Measurements from ENCODE around the gene DNLZ.

DNLZ gene

DNA sequence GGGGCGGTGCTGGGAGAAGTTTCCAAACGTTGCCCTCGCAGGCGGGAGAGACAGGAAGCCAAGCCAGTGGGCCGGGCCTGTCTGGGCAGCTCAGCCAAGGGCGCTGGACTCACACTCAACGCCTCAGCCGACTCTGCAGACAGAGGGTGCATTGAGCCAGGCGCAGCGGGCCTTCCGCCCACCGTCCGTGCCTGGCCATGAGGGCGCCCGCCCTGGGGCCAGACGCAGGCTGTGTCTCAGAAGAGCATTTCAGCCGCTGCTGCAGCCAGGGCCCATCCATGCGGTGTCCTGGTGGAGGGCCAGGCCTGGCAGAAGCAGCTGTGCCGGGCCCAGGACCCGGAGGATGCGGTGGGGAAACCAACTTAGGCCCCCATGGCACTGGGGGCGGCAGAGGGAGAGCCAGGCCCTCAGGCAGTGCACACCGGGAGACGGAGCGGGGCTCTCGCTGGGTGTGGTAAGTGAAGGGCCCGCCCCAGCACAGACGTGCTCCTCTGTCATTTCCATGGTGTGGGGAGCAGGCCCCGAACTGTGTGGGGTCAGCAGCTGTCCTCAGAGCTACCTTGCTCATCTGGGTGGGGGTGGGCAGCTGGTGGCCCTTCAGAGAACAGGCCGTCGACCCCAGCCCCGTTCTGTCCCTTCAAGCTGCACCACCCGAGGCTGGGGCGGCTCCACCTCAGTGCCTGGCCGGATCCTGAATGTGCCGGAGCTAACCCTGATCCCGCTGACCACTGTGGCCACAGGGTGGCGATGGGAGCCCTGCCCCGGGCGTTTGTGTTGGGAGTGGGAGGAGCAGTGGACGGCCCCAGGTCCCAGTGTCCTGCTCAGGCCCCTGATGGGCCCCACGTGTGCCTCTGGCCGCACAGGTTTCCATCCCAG is 18.0 kb downstream of the DNLZ start:
- in situ Hi-C loops (cut with HindIII; ENCODE audit: low sequenced_read_pairs) = no loop called here
- TF ChIP-seq, protein P1, sequence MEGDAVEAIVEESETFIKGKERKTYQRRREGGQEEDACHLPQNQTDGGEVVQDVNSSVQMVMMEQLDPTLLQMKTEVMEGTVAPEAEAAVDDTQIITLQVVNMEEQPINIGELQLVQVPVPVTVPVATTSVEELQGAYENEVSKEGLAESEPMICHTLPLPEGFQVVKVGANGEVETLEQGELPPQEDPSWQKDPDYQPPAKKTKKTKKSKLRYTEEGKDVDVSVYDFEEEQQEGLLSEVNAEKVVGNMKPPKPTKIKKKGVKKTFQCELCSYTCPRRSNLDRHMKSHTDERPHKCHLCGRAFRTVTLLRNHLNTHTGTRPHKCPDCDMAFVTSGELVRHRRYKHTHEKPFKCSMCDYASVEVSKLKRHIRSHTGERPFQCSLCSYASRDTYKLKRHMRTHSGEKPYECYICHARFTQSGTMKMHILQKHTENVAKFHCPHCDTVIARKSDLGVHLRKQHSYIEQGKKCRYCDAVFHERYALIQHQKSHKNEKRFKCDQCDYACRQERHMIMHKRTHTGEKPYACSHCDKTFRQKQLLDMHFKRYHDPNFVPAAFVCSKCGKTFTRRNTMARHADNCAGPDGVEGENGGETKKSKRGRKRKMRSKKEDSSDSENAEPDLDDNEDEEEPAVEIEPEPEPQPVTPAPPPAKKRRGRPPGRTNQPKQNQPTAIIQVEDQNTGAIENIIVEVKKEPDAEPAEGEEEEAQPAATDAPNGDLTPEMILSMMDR (IDR thresholded peaks at IDR 0.05; ENCODE audit: low read depth, low read length, missing control alignments) = peak; percentile 50
- H3K4me3 ChIP-seq (ENCODE audit: low read depth, low read length) = no peak overlapping the region
- no peak for DNase-seq (ENCODE audit: low read depth)

DNA sequence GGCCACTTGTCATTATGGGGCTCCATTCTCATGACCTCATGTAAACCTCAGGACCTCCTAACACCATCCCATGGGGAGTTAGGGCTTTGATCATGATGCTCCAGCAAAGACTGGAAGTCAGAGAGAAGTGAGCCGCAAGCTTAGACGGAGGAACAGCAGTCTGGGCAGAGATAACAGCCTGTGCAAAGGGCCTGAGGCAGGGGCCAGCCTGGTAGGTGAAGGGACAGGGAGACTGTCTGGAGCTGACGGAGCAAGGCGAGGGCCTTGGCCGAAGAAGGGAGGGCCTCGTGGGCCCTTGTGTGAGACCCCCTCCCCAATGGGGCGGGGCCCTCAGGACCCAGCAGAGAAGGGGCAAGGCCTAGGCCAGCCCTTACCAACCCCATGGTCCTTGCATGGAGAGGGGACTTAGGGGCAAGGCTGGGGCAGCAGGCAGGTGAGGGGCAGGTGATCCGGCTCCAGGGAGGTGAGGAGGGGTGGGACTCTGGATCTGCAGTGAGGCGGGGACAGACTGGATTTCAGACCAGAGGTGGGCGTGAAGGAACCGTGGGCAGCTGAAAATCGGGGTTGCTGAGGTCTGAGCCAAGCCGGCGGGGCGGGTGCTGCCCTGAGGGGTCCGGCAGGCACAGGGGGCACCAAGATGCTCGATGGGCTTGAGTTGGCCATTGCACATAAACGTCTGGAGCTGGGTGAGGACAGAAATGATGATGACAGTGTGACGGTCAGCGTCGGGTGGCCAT is 18.8 kb downstream of the DNLZ start:
- TF ChIP-seq, protein P1 (IDR thresholded peaks at IDR 0.05; ENCODE audit: low read depth, low read length, missing control alignments) = no peak
- no peak overlapping the region for H3K4me3 ChIP-seq (ENCODE audit: low read depth, low read length)
- no peak for DNase-seq (ENCODE audit: low read depth)
- in situ Hi-C loops (cut with HindIII; ENCODE audit: low sequenced_read_pairs) = no loop called here

DNA sequence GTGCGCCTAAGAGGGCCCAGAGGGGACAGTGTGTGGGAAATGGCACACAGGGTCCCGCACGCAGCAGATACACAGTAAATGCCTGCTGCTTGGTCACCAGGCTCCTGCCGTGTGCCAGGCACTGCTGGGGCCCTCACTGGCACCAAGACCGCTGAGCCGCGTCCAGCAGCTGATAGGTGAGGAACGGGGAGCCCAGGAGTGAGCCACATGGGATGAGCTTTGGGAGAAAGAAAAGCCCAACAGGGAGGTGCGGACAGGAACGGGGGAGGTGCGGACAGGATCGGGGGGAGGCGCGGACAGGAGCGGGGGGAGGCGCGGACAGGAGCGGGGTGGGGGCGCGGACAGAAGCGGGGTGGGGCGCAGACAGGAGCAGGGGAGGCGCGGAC is 19.7 kb downstream of the DNLZ start:
- no peak for DNase-seq (ENCODE audit: low read depth)
- H3K4me3 ChIP-seq (ENCODE audit: low read depth, low read length) = no peak overlapping the region
- in situ Hi-C loops (cut with HindIII; ENCODE audit: low sequenced_read_pairs) = no loop called here
- TF ChIP-seq, protein P1 (IDR thresholded peaks at IDR 0.05; ENCODE audit: low read depth, low read length, missing control alignments) = no peak

DNA sequence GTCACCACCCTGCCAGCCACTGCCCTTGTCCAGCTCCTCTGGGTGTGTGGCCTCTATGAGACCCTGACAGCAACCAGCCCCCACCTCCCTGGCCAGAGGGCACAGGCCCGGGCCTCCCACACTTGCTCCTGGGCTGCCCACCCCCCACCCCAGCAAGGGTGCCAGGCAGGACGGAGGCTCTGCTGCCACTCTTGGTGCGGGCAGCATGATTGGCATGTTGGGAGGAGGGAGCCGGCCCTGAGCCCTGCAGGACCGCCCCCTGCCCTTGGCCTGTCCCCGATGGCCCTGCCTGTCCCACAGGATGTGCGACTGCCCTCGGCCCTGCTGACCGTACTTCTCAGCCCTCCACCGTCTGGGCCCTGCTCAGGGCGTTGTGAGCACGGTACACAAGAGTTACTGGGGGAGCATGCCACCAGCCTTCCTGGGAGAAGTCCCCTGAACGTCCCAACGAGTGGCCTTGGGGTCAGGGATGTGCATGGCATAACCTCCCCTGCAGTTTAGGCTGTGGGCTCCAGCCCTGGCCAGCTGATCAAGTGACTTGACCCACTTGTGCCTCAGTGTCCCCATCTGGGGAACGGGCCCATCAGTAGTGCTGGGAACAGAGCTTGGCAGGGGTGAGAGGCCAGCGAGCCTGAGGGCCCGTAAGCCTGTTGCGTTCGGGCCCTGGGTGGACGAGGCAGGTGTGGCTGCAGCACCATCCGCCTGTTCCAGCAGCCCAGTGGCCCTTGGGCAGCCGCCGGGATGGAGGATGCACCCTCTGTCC is 20.2 kb downstream of the DNLZ start:
- in situ Hi-C loops (cut with HindIII; ENCODE audit: low sequenced_read_pairs) = no loop called here
- TF ChIP-seq, protein P1 (IDR thresholded peaks at IDR 0.05; ENCODE audit: low read depth, low read length, missing control alignments) = no peak
- no peak for DNase-seq (ENCODE audit: low read depth)
- H3K4me3 ChIP-seq (ENCODE audit: low read depth, low read length) = no peak overlapping the region

DNA sequence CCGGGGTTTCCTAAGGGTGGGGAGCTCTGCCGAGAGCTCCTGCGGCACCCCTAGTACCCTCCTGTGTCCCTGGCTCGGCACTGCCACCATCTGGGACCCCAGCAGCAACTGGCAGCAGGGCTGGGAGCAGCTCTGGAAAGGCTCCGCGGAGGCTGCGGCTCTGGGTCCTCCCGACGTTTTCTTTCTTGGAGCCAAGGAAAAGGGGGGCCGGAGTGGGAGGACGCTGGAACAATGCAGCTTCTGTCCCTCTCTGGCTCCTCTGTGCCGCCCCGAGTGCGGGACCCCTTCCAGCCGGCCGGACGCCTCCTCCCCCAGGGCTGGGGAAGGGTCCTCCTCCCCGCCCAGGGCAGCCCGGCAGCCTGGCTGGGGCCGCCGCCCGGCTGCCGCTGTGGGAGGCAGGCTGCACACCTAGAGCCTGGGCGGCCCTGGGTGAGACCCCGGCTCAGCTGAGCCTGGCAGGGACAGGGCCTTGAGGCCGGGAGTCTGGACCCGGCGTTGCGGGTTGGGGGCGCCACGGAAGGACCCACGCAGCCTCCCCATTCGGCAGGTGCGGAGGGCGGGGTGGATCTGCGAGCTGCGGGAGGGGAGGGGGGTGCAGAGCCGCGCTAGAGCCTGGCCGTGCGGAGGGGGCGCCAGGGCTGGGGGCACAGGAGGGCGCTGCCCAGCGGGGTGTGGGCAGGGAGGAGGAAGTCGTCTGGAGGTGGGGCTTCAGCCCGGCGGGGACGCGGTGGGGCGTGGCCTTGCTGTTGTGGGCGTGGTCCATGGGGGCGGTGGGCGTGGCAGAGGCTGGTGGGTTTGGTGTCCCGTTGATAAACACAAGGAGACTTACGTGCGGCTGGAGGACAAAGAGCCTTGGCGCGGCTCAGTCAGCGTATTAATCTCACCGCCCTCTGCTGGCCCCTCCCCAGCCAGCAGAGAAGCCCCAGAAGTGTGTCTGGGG is 21.1 kb downstream of the DNLZ start:
- TF ChIP-seq, protein P1 (IDR thresholded peaks at IDR 0.05; ENCODE audit: low read depth, low read length, missing control alignments) = no peak
- in situ Hi-C loops (cut with HindIII; ENCODE audit: low sequenced_read_pairs) = no loop called here
- peak; percentile 27 for DNase-seq (ENCODE audit: low read depth)
- peak overlapping the region; percentile 16 for H3K4me3 ChIP-seq (ENCODE audit: low read depth, low read length)

All from astrocyte of the cerebellum (primary cell).